DND-41 (cell line): ENCODE results near the gene ERCC2.

Experiments
- ATAC-seq: fragments of 200-7000 bp; cut with Tn5 transposase; 3 replicates; pipeline ENCODE4 v1.9.1; 2021; ENCODE audit warnings: low read depth; ENCODE audit not compliant: insufficient read depth
- DNase-seq: peaks from one replicate; pipeline ENCODE4 v3.0.0-alpha.2; 2020
- H2AFZ ChIP-seq: 2 replicates; pipeline ENCODE4 v1.6.0; 2012; ENCODE audit warnings: low read depth, low read length
- H3K27ac ChIP-seq: 2 replicates; pipeline ENCODE4 v1.5.1; 2012; ENCODE audit warnings: low read length, inconsistent platforms
- H3K27me3 ChIP-seq: fragments of 200-600 bp; sonication (generic); 2 replicates; pipeline ENCODE4 v1.6.0; 2012; ENCODE audit warnings: low read length, mild to moderate bottlenecking, inconsistent platforms; ENCODE audit not compliant: insufficient read depth, poor library complexity
- H3K36me3 ChIP-seq: 2 replicates; pipeline ENCODE4 v1.5.1; 2012; ENCODE audit warnings: low read length, inconsistent platforms; ENCODE audit not compliant: insufficient read depth
- H3K4me1 ChIP-seq: 2 replicates; pipeline ENCODE4 v1.5.1; 2012; ENCODE audit warnings: mild to moderate bottlenecking, low read length; ENCODE audit not compliant: insufficient read depth
- H3K4me2 ChIP-seq: 2 replicates; pipeline ENCODE4 v1.6.0; 2012; ENCODE audit warnings: mild to moderate bottlenecking, moderate library complexity, low read length, inconsistent platforms; ENCODE audit not compliant: insufficient read depth
- H3K4me3 ChIP-seq, 2 experiments: fragments of 200-600 bp in 1 of 2; shearing (Covaris generic) in 1 of 2; 2 replicates each; pipeline ENCODE4 v1.5.1; 2012 to 2016; ENCODE audit warnings: inconsistent platforms in 2 of 2, low read length in 2 of 2, mild to moderate bottlenecking in 2 of 2, low read depth in 1 of 2, moderate library complexity in 1 of 2
- H3K79me2 ChIP-seq: 2 replicates; pipeline ENCODE4 v1.6.0; 2012; ENCODE audit warnings: low read length, inconsistent platforms; ENCODE audit not compliant: insufficient read depth
- H3K9ac ChIP-seq: 2 replicates; pipeline ENCODE4 v1.6.0; 2012; ENCODE audit warnings: low read depth, mild to moderate bottlenecking, inconsistent platforms, low read length, moderate library complexity
- H3K9me3 ChIP-seq: 2 replicates; pipeline ENCODE4 v1.5.1; 2012; ENCODE audit warnings: low read length, moderate library complexity, mild to moderate bottlenecking, inconsistent platforms; ENCODE audit not compliant: insufficient read depth, severe bottlenecking
- H4K20me1 ChIP-seq: 2 replicates; pipeline ENCODE4 v1.6.0; 2012; ENCODE audit warnings: low read length; ENCODE audit not compliant: insufficient read depth
- EZH2 ChIP-seq: IDR thresholded peaks from 3 replicates; pipeline ENCODE4 v1.6.1; 2012; ENCODE audit warnings: borderline replicate concordance, low read depth, mild to moderate bottlenecking, moderate library complexity, low read length, inconsistent platforms; ENCODE audit not compliant: severe bottlenecking
- TF ChIP-seq, protein P1 (sequence below): IDR thresholded peaks from 2 replicates; pipeline ENCODE4 v1.5.1; 2012; ENCODE audit warnings: borderline replicate concordance, low read length, moderate library complexity, mild to moderate bottlenecking; ENCODE audit not compliant: poor library complexity, severe bottlenecking; ENCODE audit errors: extremely low read depth

Gene ERCC2

DNA sequence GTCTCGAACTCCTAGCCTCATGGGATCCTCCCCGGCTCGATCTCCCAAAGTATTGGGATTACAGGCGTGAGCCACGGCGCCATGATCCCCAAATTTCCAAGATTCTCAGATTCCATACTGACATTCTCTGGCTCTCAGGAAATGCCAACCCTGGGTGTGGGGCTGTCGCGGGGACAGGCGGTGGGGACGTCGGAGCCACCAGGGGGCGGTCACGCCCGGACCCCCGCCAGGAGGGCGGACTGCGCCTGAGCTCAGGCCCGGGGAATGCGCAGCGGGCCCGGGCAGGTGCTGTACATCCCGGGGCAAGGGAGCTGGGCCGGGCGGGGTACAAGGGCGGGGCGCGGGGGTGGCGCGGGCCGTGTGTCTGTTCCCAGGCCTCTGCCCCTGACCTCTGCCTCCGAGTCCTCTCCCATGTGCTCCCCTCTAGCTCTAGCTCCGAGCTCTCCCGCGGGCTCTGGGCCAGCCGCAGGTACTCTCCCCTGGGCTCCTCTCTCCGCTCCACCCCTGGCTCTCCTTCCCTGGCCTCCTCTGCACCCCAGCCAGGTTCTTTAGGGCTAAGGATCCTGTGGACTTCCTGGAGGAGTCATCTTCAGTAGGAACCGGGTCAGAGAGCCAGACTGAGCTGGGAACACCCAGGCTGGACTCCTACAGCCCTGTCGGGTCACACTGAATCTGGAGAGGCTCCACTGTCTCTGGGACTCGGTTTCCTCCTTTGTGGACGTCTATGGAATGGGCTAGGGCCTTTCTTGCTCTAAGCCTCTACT lies 32.1 kb upstream of the ERCC2 start:
- Histone ChIP-seq H3K27me3 (no peaks in the 10 kb centered on the region), H4K20me1 (no peaks in the 10 kb centered on the region), H3K9ac (no peak overlapping the region), H3K9me3 (no peaks in the 10 kb centered on the region), H2AFZ (no peak overlapping the region), H3K4me3 (no peak overlapping the region), H3K27ac (no peak overlapping the region), H3K36me3 (no peaks in the 10 kb centered on the region), H3K4me1 (peaks cover 27% of the 10 kb centered on the region), H3K4me2 (no peak overlapping the region), H3K79me2 (peaks cover 7% of the 10 kb centered on the region)
- TF ChIP-seq, protein P1, sequence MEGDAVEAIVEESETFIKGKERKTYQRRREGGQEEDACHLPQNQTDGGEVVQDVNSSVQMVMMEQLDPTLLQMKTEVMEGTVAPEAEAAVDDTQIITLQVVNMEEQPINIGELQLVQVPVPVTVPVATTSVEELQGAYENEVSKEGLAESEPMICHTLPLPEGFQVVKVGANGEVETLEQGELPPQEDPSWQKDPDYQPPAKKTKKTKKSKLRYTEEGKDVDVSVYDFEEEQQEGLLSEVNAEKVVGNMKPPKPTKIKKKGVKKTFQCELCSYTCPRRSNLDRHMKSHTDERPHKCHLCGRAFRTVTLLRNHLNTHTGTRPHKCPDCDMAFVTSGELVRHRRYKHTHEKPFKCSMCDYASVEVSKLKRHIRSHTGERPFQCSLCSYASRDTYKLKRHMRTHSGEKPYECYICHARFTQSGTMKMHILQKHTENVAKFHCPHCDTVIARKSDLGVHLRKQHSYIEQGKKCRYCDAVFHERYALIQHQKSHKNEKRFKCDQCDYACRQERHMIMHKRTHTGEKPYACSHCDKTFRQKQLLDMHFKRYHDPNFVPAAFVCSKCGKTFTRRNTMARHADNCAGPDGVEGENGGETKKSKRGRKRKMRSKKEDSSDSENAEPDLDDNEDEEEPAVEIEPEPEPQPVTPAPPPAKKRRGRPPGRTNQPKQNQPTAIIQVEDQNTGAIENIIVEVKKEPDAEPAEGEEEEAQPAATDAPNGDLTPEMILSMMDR = peak; percentile 29
- TF ChIP-seq EZH2 = no peak
- ATAC-seq (no peak), DNase-seq (no peak)

DNA sequence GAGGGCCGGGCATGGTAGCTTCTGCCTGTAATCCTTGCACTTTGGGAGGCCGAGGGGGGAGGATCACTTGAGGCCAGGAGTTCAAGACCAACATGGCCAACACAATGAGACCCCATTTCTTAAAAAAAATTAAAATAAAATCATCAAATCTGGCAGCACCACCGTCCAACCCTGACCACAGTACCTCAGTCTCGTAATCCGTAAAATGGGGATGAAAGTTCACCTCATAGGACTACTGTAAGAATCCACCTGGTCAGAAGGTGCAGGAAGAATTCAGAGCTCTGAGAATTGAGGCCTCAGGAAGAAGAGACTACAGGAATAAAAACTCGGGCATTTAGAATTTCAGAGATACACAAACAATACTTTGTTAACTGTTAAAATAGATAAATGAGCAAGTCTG lies 31.4 kb upstream of the ERCC2 start:
- Histone ChIP-seq H3K4me1 (peaks cover 20% of the 10 kb centered on the region), H3K27ac (no peak overlapping the region), H3K4me2 (no peak overlapping the region), H4K20me1 (no peaks in the 10 kb centered on the region), H3K9ac (no peak overlapping the region), H3K4me3 (no peak overlapping the region), H3K79me2 (peaks cover 3% of the 10 kb centered on the region; the same call in 1 of the 2 replicates), H3K36me3 (no peaks in the 10 kb centered on the region), H3K9me3 (no peaks in the 10 kb centered on the region), H3K27me3 (no peaks in the 10 kb centered on the region), H2AFZ (no peak overlapping the region)
- ATAC-seq (no peak), DNase-seq (no peak)
- no peak for TF ChIP-seq EZH2
- TF ChIP-seq, protein P1 = no peak

DNA sequence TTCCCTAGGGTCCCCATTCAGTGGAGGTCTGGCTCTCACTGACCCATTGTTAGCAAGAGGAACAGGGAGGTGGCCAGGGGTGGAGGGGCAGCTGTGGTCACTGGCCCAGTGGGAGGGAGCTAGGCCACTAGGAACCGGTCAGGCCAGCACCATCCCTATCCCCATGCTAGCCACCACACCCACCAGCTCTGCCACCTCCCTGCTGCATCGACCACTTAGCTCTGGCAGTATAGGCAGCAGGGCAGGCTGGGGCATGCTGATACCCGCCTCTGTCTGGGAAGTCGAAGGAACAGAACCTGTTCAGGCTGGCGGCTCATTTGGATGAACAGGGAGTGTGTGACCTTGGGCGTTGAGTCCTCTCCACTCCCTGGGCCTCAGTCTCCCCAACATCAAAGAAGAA lies 29.8 kb upstream of the ERCC2 start:
- no peak overlapping the region for H3K4me3 ChIP-seq
- H3K36me3 ChIP-seq = no peaks in the 10 kb centered on the region
- no peak for DNase-seq
- no peak overlapping the region for H3K4me2 ChIP-seq
- no peak overlapping the region for H3K9ac ChIP-seq
- ATAC-seq = no peak
- H3K27me3 ChIP-seq = no peaks in the 10 kb centered on the region
- no peaks in the 10 kb centered on the region for H4K20me1 ChIP-seq
- no peaks in the 10 kb centered on the region for H3K79me2 ChIP-seq
- H3K27ac ChIP-seq = no peak overlapping the region
- peaks cover 9% of the 10 kb centered on the region for H3K4me1 ChIP-seq
- no peak overlapping the region for H2AFZ ChIP-seq
- TF ChIP-seq, protein P1 = no peak
- no peak for TF ChIP-seq EZH2
- H3K9me3 ChIP-seq = no peaks in the 10 kb centered on the region
